K562 (cell line): Measurements from ENCODE around the gene MEF2D. TPM values are rescaled to one million over a fixed set of nuclear protein-coding genes. Genes with fewer than 3 reads are reported as not detected.

ENCODE experiments used
- ATAC-seq: fragments of 200-7000 bp; cut with Tn5 transposase; 3 replicates; pipeline ENCODE4 v1.9.1; 2020; ENCODE audit warnings: moderate library complexity
- BruUV-seq: library from RNA; stranded (reverse); fragments of 400-500 nt; replicated peaks from 2 replicates; lab custom pipeline; 2021; lab: Mats Ljungman, UMichigan
- CTCF ChIA-PET: fragments of 300-600 bp; formaldehyde crosslinking; extraction: SDS; loops from one replicate; lab custom pipeline; 2021; ENCODE audit warnings: low intra/inter-chr PET ratio; lab: Yijun Ruan, JAX
- POLR2A ChIA-PET: fragments of 300-600, 350-650 bp; sonication (Branson Sonifier 250); formaldehyde crosslinking; extraction: SDS; loops from one replicate; lab custom pipeline; 2021; ENCODE audit warnings: antibody characterized with exemption, inconsistent platforms; lab: Yijun Ruan, JAX
- DNase-seq, 4 experiments: peaks; one replicate each; pipeline versions ENCODE4 v3.0.0 to v3.0.0-alpha.2; 2011 to 2018; ENCODE audit warnings: low spot score in 3 of 4, mixed read lengths in 3 of 4; ENCODE audit errors: extremely low read depth in 1 of 4
- FAIRE-seq: peaks from 2 replicates; lab custom pipeline; 2011; peaks lifted over from hg19 to GRCh38; lab: Jason Lieb, UNC
- H2AFZ ChIP-seq: 2 replicates; pipeline ENCODE4 v1.6.0; 2011; ENCODE audit warnings: low read depth, low read length, control low read depth, inconsistent platforms
- H3K27ac ChIP-seq: fragments of 200-600 bp; 3 replicates; pipeline ENCODE4 v1.8.0; 2011; ENCODE audit warnings: low read depth, mild to moderate bottlenecking, control low read depth, inconsistent platforms, low read length, moderate library complexity, mixed read lengths; ENCODE audit errors: extremely low read depth
- H3K27me3 ChIP-seq, 2 experiments: fragments of 300-600 bp in 1 of 2; 2 replicates in 1 of 2; 3 replicates in 1 of 2; pipeline versions ENCODE4 v1.6.0 to v1.8.0; 2011; ENCODE audit warnings: inconsistent platforms in 2 of 2, low read length in 2 of 2, mild to moderate bottlenecking in 1 of 2, mixed read lengths in 1 of 2, moderate library complexity in 1 of 2; ENCODE audit not compliant: control insufficient read depth in 2 of 2, insufficient read depth in 2 of 2
- H3K36me3 ChIP-seq: fragments of 300-600 bp; 3 replicates; pipeline ENCODE4 v1.8.0; 2011; ENCODE audit warnings: mild to moderate bottlenecking, low read length, inconsistent platforms; ENCODE audit not compliant: control insufficient read depth, insufficient read depth
- H3K4me1 ChIP-seq, 2 experiments: fragments of 200-600 bp in 1 of 2; replicated peaks in 1 of 2; 2 replicates in 1 of 2; 3 replicates in 1 of 2; pipeline versions ENCODE4 v1.5.1 to v1.8.0; 2011; ENCODE audit warnings: inconsistent platforms in 2 of 2, low read length in 2 of 2, mild to moderate bottlenecking in 1 of 2, mixed read lengths in 1 of 2, moderate library complexity in 1 of 2; ENCODE audit not compliant: control insufficient read depth in 2 of 2, insufficient read depth in 2 of 2
- H3K4me2 ChIP-seq: 2 replicates; pipeline ENCODE4 v1.6.1; 2011; ENCODE audit warnings: low read length, control low read depth, inconsistent platforms, mixed read lengths; ENCODE audit not compliant: insufficient read depth
- H3K4me3 ChIP-seq: fragments of 200-600 bp; sonication (generic), shearing (Covaris generic); 2 replicates; pipeline ENCODE4 v1.5.1; 2016; ENCODE audit warnings: control low read depth, inconsistent platforms
- H3K79me2 ChIP-seq: fragments of 200-600 bp; 3 replicates; pipeline ENCODE4 v1.8.0; 2011; ENCODE audit warnings: low read length, inconsistent platforms; ENCODE audit not compliant: control insufficient read depth, insufficient read depth
- H3K9ac ChIP-seq, 2 experiments: 2 replicates each; pipeline versions ENCODE4 v1.6.0 to v1.6.1; 2011; ENCODE audit warnings: low read depth in 2 of 2, low read length in 2 of 2, control low read depth in 1 of 2, inconsistent platforms in 1 of 2, mild to moderate bottlenecking in 1 of 2, mixed read lengths in 1 of 2; ENCODE audit not compliant: insufficient read depth in 1 of 2
- H3K9me1 ChIP-seq: one replicate; pipeline ENCODE4 v1.6.0; 2011; ENCODE audit warnings: inconsistent platforms, mild to moderate bottlenecking, low read length, moderate library complexity; ENCODE audit not compliant: control insufficient read depth, insufficient read depth
- H3K9me3 ChIP-seq: replicated peaks from 2 replicates; pipeline ENCODE4 v1.5.1; 2011; ENCODE audit warnings: low read depth, low read length, inconsistent platforms; ENCODE audit not compliant: control insufficient read depth, insufficient read depth
- H4K20me1 ChIP-seq: replicated peaks from 2 replicates; pipeline ENCODE4 v1.6.1; 2011; ENCODE audit warnings: low read length, inconsistent platforms, mixed read lengths; ENCODE audit not compliant: control insufficient read depth, insufficient read depth
- CTCFL ChIP-seq: IDR thresholded peaks from 2 replicates; pipeline ENCODE4 v1.6.1; 2011; ENCODE audit warnings: borderline replicate concordance, low read depth, mild to moderate bottlenecking, moderate library complexity, low read length; ENCODE audit not compliant: insufficient read depth, poor library complexity, severe bottlenecking
- DEAF1 ChIP-seq: fragments of 450-650 bp; formaldehyde crosslinking; IDR thresholded peaks from 2 replicates; pipeline ENCODE4 v1.4.0; 2020; ENCODE audit warnings: mild to moderate bottlenecking, moderate library complexity
- FOXO4 ChIP-seq: fragments of 450-650 bp; formaldehyde crosslinking; IDR thresholded peaks from 2 replicates; pipeline ENCODE4 v1.4.0; 2020; ENCODE audit warnings: mild to moderate bottlenecking, moderate library complexity
- HCFC1 ChIP-seq: IDR thresholded peaks from 2 replicates; pipeline ENCODE4 v1.6.1; 2012; ENCODE audit warnings: low read depth, low read length, improper control_type of control experiment
- MEIS2 ChIP-seq: fragments of 450-650 bp; IDR thresholded peaks from 2 replicates; pipeline ENCODE4 v1.6.1; 2014; ENCODE audit warnings: mild to moderate bottlenecking; ENCODE audit not compliant: partially characterized antibody
- NFIC ChIP-seq: fragments of 450-650 bp; IDR thresholded peaks from 2 replicates; pipeline ENCODE4 v1.6.1; 2017; ENCODE audit warnings: mild to moderate bottlenecking, inconsistent platforms
- RNF219 ChIP-seq: fragments of 250-450 bp; sonication (Bioruptor Pico); IDR thresholded peaks from 2 replicates; pipeline ENCODE4 v1.5.0; 2022; ENCODE audit warnings: mild to moderate bottlenecking
- SIN3B ChIP-seq: fragments of 450-650 bp; IDR thresholded peaks from 2 replicates; pipeline ENCODE4 v1.6.1; 2017; ENCODE audit warnings: low read depth, mild to moderate bottlenecking, moderate library complexity
- TCF3 ChIP-seq: sonication (generic); formaldehyde crosslinking; IDR thresholded peaks from 2 replicates; pipeline ENCODE4 v1.4.0; 2020; ENCODE audit warnings: mild to moderate bottlenecking, missing genetic modification reagents
- USF1 ChIP-seq: sonication (generic); formaldehyde crosslinking; IDR thresholded peaks from 2 replicates; pipeline ENCODE4 v1.9.0; 2022; ENCODE audit warnings: mild to moderate bottlenecking, missing genetic modification reagents
- WGBS: fragments of 100-300 bp; shearing (Covaris generic); methylation state at CpG from one replicate; pipeline ENCODE4 v1.1.6; 2016; ENCODE audit warnings: low coverage, mixed read lengths; ENCODE audit not compliant: insufficient coverage; ENCODE audit errors: missing lambda C conversion rate; 5-methylcytosine and 5-hydroxymethylcytosine counted together
- in situ Hi-C: fragments of 300-500 bp; cut with MboI; formaldehyde crosslinking; loops from 4 replicates; pipeline ENCODE4 v1.15.0; 2018; ENCODE audit warnings: inconsistent platforms, mixed read lengths
- intact Hi-C: fragments of 100-400 bp; cut with micrococcal nuclease; formaldehyde crosslinking; loops from 2 replicates; pipeline ENCODE4 v1.14.2; 2022
- polyA plus RNA-seq, 8 experiments: library from polyadenylated mRNA; depleted of rRNA in 4 of 8; stranded (reverse) in 5 of 8; unstranded in 3 of 8; fragments of >200 nt; fragmentation: Nextera tagmentation in 2 of 8; fragmentation: Illumina TruSeq in 1 of 8; extraction: Ambion mirVana in 2 of 8; extraction: Trizol in 1 of 8; gene quantifications; 2 replicates each; pipeline versions ENCODE4 v1.2.1 to v1.2.3, GENCODE V29; 2011 to 2014; ENCODE audit warnings: inconsistent platforms in 1 of 8, missing spikeins in 1 of 8
- total RNA-seq, 7 experiments: library from RNA; depleted of rRNA in 6 of 7; stranded (reverse); fragments of >200 nt in 6 of 7; fragmentation: Illumina TruSeq in 2 of 7; extraction: Trizol in 2 of 7; gene quantifications; 2 replicates each; pipeline versions ENCODE4 v1.2.1 to v1.2.3, GENCODE V29; 2011 to 2021; ENCODE audit warnings: low replicate concordance in 1 of 7

Gene MEF2D
- total and polyA plus RNA-seq, 9 of the 15 experiments (the other 6 are each of a cell fraction or from before 2014, with no cell fraction given): 0.10 to 19.5 (median 2.6) TPM

- no peak for TF ChIP-seq FOXO4 (CRISPR knock-in tag)
- TF ChIP-seq NFIC: no peak
Measured at GRCh38 chr1:156513185-156513584, 12.6 kb upstream of the MEF2D start (continued).

DNA sequence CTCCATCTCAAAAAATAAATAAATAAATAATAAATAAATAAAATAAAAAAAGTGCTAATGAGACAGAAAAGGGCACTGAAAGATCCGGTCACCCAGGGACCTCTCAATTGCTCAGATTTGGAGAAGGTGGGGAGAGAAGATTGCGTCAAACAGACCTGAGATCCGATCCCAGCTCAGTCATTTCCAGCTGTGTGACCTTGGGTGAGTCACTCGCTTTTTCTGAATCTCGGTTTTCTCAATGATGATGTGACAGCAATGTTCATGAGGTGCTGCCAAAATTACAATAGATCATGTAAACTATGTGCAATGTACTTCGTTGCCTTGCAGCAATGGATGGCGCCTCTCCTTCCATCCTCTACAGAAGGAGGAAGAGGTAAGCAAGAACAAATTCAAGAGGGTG is 11.1 kb upstream of the MEF2D start:
- Histone ChIP-seq H2AFZ (no peak overlapping the region), H4K20me1 (no peaks in the 10 kb centered on the region), H3K4me2 (no peak overlapping the region), H3K4me1 (peaks cover 7 to 11% of the 10 kb centered on the region in 2 experiments; a peak in 3 of 5 replicates), H3K4me3 (no peak overlapping the region), H3K27ac (no peak overlapping the region), H3K9me1 (no peaks in the 10 kb centered on the region), H3K9ac (no peak overlapping the region), H3K27me3 (peaks cover 0 to 5% of the 10 kb centered on the region in 2 experiments; a peak in 2 of 5 replicates), H3K36me3 (no peaks in the 10 kb centered on the region), H3K9me3 (no peaks in the 10 kb centered on the region), H3K79me2 (no peaks in the 10 kb centered on the region)
- intact Hi-C loops: no loop called here
- POLR2A ChIA-PET: interaction anchor here (1.2 kb wide), 1 partner anchor 11 kb away, joined by 4 read pairs; the partner anchor contains the start of gene MEF2D
- FAIRE-seq (no peak), ATAC-seq (no peak), DNase-seq (no peak)
- BruUV-seq: no TSS peak
- CTCF ChIA-PET: no interaction called here
- in situ Hi-C loops: no loop called here
- 19% methylated on average over 7 of the region's 7 CpGs for WGBS
- TF ChIP-seq DEAF1 (CRISPR knock-in tag) (no peak), MEIS2 (peak; percentile 19), USF1 (no peak), CTCFL (no peak), RNF219 (CRISPR knock-in tag) (no peak), HCFC1 (no peak), SIN3B (no peak), TCF3 (CRISPR knock-in tag) (no peak)
